ENCODE measurements around the gene IFNGR1.

DNA sequence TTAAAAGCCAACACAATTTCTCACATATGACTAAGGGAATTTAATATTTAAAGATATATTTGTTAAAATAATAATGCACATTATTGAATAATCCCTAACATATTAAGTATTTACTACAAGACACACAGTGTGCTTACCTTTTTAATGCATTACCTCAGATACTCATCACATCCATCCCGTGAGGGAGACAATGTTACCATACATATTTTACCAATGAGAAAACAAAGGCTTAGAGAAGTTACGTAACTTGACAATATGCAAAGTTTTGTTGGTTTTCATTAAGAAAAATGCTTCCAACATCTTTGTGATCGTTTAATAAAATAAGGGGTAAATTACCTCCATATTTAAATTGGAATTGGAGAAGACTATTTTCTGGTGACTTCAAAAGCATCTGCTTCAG is 4.3 kb downstream of the IFNGR1 start:
- TF ChIP-seq, protein P1, sequence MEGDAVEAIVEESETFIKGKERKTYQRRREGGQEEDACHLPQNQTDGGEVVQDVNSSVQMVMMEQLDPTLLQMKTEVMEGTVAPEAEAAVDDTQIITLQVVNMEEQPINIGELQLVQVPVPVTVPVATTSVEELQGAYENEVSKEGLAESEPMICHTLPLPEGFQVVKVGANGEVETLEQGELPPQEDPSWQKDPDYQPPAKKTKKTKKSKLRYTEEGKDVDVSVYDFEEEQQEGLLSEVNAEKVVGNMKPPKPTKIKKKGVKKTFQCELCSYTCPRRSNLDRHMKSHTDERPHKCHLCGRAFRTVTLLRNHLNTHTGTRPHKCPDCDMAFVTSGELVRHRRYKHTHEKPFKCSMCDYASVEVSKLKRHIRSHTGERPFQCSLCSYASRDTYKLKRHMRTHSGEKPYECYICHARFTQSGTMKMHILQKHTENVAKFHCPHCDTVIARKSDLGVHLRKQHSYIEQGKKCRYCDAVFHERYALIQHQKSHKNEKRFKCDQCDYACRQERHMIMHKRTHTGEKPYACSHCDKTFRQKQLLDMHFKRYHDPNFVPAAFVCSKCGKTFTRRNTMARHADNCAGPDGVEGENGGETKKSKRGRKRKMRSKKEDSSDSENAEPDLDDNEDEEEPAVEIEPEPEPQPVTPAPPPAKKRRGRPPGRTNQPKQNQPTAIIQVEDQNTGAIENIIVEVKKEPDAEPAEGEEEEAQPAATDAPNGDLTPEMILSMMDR (IDR thresholded peaks at IDR 0.05): no peak
- TF ChIP-seq SIN3A (IDR thresholded peaks at IDR 0.05; ENCODE audit: borderline replicate concordance, insufficient read depth, low read depth, low read length): no peak
